Renal cortex interstitium (tissue), 11 donors: ENCODE measurements around the gene TSPAN31. TPM values are rescaled to one million over a fixed set of nuclear protein-coding genes. Genes with fewer than 3 reads are reported as not detected.

Experiments used
- DNase-seq, 11 donors: peaks; one replicate each; pipeline ENCODE4 v3.0.0-alpha.2; 2013; ENCODE audit warnings: low read depth in 9 of 11, low spot score in 4 of 11; ENCODE audit errors: extremely low read depth in 1 of 11
- polyA plus RNA-seq, 3 donors: library from polyadenylated mRNA; unstranded; fragments of 120-200 nt; gene quantifications; one replicate each; pipeline ENCODE4 v1.2.1, GENCODE V29; 2013; ENCODE audit not compliant: insufficient read length in 3 of 3

Gene TSPAN31
- polyA plus RNA-seq, 3 donors: 86.7 to 113 (median 99.9) TPM

DNA sequence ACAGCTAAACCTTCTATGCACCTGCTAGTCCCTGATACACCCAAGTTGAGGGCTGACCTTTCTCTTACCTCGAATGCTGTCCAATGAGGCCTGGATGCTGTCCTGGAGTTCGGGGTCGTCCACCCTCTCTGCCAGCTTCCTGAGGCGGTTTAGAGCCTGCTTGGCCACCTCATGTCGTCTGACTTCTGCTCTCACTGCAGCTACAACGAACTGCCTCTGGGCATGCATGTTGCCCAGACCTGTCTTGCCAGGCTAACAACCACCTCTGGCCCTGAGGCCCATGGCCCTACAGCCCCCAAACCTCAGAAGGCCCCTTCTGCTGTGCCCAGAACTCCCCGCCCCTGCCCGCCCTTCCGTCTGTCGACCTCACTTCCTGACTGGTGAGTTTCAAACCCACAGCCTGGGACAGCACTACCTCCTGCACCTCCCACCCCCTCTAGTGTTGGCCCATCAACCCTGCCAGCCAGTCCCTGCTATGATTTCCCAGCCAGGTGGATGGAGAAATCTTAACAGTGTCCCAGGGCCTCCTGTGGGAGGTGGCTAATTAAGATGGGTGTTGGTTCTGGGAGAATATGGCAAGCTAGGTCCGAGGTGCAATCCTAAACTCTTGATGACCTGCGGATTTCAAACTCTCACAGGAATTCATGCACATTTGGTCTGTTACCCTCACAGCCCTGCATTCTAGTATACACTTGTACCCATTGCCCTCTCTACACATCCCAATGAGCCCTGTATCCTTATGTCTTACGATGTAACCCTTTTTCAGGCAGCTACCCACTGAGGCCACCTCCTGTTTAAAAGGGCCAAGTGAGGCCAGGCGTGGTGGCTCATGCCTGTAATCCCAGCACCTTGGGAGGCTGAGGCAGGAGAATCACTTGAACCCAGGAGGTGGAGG, 2.7 kb upstream of the TSPAN31 start:
- DNase-seq: no peak

DNA sequence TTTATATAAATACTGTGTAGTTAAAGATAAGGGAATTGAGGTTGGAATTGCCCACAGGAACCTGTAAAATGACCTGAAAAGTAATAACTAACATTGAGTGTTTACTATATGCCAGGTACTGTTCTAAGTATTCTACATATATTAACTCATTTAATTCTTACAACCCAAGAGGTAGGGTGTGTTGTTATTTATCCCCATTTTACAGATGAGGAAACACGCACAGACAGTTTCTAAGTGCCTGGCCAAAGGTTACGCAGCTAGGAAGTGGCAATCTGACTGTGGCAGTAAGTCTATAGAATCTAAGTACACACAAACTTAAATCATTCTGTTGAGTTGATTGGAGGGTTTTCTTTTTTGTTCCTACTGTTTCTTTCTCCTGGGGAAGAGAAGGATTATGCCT, 1.1 kb upstream of the TSPAN31 start:
- no peak for DNase-seq

DNA sequence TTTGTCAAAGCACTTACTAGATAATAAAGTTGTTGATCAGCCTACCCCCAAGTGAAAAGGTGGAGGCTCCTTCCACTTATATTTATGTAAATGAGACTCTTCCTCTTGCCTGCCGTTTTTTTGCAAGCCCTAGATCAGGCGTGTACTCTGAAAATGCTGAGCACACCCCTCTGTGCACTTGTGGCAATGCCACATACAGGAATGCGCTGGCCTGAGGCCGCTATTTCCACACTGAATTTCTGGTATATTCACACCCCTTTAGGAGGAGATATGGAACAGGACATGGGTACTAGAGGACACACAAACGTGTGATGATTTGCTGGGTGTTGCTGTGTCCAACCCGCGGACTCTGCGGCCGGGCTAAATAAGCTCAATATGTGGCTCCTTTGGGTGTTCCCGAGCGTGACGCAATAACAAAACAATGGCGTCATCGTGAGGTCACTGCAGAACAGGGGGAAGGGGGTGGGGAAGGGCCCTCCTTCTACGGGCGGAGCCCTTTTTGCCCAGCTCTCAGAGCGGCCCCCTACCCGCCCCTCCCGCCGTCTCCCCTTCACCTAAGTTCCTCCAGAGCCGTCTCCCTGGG, 554 bp upstream of the TSPAN31 start:
- DNase-seq: peak in 5 of 11 donors; percentile 70 to 80 (median 78)

DNA sequence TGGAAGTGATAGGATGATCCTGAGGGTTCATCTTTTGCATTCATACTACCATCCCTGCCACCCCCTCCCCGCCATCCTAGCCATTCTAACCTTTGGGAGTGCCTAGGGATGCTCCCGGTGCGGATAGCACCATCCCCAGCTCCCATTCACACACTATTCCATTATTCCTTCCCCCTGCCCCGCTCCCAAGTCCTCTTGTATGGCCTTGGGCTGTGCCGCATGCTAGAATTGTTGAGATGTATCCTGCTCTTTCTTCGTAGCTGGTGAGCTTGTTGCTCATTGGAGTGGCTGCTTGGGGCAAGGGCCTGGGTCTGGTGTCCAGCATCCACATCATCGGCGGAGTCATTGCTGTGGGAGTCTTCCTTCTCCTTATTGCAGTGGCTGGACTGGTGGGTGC, 644 bp downstream of the TSPAN31 start:
- no peak for DNase-seq

DNA sequence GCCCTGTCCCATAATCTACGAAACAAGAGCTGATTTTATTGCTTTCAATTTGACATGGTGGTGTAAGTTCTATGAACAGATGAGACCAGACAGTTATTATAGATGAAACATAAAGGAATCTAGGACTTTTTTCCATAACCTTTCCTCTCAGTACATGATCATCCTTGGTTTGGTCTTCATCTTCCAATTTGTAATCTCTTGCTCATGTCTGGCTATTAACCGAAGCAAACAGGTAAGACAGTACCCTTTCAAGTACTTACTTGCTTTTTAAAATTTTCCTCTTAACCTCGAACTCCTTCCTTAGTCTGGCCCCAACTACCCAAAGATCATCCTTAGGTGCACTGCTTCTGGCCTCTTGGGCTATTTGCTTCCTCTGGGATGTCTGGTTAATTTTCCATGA, 1.2 kb downstream of the TSPAN31 start:
- DNase-seq: no peak

DNA sequence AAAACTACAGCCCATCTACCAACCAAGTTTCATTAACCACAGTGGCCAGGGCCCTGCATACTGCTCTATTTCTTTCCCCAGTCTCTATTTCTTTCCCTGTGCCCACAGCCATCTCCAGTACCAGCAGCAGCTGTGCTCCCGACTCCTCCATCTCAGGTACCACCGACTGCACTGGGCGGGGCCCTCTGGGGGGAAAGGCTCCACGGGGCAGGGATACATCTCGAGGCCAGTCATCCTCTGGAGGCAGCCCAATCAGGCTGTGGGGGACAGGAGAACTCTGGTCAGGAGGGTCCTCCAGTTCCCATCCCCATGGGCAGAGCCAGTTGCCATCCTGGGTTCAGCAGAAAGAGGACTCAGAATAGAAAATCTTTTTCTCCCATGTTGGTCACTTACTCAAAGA, 4.2 kb downstream of the TSPAN31 start:
- DNase-seq: no peak

DNA sequence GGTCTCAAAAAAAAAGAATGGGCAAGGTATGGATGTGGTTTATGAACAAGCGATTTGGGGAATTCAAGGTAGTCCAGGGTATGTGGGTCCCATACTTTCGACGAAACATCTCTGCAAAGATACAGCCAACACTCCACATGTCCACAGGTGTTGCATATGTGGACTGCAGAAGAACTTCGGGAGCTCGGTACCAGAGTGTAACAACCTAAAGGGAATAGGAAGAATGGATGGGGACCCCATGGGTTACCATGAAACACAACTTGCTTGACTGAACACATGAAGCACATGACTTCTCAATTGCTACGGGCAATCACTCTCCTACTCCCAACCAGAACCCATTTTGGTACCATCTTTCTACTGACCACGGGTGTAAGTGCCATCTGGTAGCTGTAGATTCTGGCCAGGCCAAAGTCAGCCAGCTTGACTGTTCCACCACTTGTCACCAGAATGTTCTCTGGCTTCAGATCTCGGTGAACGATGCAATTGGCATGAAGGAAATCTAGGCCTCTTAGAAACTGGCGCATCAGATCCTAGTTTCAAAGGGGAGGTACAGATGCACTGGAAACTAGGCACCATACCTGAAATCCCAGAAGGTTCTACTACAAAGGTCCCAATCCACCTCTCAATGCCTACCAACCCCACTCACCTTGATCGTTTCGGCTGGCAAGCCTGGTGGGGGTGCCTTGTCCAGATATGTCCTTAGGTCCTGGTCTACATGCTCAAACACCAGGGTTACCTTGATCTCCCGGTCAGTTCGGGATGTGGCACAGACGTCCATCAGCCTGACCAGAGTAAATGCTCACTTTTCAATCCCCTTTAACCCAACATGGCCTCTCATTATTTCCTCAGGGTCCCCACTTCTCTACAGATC, 6.0 kb downstream of the TSPAN31 start:
- DNase-seq: no peak

DNA sequence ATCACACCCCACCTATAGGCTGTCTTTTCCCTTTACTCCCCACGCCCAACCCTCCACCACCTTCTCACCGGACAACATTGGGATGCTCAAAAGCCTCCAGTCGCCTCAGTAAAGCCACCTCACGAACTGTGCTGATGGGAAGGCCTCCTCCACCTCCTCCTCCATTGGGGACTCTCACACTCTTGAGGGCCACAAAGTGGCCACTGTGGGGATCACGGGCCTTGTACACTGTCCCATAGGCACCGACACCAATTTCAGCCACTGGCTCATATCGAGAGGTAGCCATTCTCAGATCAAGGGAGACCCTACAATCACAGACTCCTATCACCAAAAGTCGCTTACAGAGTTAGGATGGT, 6.6 kb downstream of the TSPAN31 start:
- no peak for DNase-seq

DNA sequence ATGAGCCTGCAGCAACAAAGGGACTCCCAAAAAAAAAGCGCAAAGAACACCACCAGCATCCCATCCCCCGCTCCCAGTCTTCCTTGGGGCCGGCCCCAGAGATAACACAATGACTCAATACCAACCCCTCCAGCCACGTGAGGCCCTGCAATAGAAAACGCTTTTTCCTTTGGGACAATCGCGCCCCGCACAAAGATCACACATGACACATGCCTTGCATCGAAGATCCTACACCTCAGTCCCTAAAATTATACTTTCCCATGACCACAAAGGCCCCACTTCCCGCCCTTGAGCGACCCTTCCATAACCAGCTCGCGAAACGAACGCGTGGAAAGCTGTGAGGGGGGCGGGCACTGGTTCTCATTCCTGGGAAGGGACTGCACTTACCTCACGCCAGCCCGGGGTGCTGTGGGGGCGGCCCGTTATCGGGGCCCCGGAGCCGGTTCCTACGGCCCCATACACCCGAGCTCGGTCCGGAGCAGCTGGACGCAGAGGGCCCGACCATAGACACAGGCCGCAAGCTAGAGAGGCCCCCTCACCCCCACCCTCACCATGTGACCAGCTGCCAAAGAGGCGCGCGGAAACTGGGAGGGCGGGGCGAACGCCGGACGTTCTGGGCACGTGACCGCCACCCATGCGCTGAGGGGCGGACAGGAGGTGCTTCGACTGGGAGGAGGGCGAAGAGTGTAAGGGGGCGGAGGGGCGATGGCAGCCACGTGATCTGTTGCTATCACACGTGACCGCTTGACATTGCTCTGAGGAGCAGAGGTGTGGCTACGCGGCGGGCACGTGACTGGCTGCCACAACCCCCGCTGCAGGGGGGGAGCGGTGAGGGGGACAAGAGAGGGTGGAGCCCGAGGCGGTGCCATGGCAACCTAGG, 7.2 kb downstream of the TSPAN31 start, which contains the start of gene CDK4:
Gene CDK4 (minus strand): TSS at position 523 of the 880 bp plus-strand sequence. CDS start 593 bp downstream, outside the sequence.
- DNase-seq: peak; percentile 93 to 99 (median 98)

DNA sequence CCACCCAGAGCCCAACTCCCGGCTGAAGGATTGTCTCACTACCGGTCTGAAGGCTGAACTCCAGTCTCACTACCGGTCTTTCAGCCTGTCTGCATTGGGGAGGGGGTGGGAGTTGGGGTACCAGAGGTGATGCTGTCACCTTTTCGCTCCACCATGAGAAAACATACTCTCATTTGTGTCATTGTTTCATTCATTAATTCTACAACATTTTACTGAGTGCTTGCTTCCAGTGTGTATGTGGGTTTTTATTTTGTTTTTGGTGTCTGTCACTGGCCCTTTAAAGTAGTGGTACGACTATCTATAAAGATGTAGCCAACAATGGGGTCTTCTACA, 7.8 kb downstream of the TSPAN31 start:
- DNase-seq: no peak

DNA sequence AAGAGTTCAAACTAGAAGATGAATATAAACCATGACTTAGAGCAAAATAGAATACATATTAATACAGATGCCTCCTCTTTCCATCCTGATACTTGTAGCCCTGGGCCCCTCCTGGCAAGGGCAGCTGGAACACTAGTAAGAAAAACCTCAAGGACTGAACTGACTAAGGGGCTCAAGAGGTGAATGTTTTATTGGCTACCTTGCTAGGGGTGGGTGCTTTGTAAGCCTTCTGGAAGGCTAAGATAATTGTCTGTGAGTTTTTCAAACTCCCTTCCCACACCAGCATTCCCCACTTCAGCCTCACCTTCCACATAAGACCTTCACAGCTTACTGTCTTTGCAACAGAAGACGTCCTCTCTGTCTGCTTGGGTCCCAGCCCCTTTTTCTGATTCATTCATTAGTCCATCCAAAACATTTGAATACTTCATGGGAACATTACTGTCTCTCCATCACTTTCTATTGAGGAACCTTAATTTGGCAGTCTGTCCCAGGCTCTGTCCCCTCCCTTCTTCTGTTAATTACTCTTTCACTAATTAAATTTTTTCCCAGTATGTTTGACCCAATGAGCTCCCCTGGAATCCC, 9.0 kb downstream of the TSPAN31 start:
- no peak for DNase-seq

DNA sequence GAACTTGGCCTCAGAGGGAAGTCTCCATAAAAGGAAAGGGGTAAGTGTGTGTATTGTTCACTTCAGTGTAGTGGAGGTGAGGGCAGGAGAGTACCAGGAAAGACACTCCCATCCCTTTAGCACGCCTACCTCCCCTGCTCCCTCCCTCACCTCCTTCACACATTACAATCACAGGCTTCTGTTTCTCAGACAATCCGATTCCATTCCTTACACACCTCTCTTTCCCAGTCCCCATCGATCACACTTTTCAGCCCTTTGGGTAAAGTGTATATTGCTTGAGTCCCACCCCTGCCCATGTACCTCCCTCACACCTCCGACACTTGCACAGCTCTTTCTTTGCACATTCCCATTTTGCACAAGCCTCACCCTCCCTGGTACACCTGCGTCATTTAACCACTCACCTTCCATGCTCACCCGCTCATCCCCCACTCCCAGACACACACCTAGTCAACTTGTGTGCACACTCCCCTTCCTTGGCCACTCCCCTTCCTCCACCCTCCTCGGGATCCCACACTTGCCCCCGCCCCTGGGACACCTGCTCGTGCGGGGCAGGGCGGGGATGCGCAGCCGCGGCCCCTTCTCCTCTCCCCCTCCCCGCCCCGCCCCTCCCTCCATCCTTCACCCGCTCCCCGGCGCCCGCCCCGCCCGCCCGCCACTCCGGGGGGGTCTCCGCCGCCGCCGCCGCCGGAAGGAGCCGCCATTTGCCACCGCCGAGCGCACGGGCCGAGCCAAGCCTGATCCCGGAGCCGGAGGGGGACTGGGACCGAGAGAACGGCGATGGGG, 9.8 kb downstream of the TSPAN31 start, which contains the start of gene MARCHF9:
Gene MARCHF9 (plus strand): TSS at position 693 of the 783 bp plus-strand sequence. CDS start 426 bp downstream, outside the sequence.
- DNase-seq: peak in 1 of 11 donors; percentile 70

DNA sequence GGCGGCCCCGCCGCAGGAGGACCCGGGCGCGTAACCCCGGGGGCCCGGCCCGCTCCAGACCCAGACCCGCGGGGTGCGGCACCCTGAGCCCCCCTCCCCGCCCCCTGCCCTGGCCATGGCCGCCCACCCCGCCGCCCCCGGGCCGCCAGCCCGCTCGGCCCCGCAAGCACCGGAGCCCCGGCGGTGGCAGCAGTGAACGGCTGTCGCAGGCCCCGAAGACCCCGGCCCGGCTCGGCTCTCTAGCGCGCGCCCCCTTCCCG, 10.3 kb downstream of the TSPAN31 start:
- no peak for DNase-seq

DNA sequence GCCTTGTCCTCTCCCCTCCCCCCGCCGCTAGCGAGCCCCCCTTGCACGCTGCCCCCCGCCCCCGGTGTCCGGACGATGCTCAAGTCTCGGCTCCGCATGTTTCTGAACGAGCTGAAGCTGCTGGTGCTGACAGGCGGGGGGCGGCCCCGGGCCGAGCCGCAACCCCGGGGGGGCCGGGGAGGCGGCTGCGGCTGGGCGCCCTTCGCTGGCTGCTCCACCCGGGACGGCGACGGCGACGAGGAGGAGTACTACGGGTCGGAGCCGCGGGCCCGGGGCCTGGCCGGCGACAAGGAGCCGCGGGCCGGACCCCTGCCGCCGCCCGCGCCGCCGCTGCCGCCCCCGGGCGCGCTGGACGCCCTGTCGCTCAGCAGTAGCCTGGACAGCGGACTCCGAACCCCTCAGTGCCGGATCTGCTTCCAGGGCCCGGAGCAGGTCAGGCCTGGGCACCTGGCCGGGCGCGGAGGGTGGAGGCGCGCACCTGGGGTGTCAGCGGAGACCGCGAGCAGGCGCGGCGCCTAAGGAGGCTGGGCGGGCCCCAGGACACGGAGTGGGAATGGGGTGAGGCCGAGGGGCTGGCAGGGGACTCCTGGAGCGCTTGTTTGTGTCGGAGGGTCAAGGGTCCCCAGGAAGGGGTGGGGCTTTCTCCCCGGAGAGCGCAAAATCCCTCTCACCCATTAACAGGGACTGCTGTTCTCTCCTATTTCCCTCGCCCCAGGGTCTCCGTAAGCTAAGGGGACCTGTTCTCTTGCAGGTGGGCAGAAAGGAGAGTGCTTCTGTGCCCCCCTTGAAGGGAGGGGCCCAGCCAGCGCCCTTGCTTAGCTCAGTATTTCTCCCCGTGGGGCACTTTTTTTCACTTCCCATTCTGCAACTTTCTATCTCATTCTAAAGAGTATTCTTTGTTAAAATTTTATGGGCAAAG, 10.9 kb downstream of the TSPAN31 start:
- no peak for DNase-seq

DNA sequence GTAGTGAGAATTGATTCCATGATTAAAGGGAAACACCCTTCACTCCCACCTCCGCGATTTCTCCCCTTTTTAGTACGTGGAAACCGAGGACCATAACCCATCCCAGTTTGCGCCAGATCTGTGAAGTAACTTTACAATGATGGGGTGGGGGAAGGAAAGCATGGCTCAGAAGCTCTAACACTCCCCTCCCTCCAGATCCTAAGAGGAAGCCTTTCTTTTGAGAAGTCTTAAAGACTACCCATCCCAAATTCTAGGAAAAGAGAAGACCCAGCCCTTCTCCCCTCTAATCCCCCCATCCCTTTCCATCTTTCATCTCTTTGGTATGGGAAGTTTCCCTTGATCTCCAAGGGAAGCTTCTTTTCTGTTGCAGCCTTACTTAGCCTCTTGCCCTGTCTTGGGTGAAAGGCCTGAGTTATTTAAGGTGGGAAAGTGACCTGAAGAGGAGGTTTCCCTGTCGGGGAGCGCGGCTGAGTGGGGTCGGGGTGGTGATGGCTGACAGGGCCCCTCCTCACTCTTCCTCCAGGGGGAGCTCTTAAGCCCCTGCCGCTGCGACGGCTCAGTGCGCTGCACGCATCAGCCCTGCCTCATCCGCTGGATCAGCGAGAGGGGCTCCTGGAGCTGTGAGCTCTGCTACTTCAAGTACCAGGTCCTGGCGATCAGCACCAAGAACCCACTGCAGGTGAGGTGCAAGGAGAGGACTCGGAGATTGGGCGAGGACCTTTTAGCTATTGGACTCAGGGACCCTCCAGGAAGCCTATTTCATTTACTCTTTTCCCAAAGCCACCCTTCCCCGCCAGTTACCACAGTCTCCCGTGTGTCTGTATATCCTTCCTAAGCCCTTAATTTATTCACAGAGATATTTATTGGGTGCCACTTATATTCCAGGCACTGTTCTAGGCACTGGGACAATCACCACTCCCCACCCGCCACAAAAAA, 11.8 kb downstream of the TSPAN31 start:
- no peak for DNase-seq

DNA sequence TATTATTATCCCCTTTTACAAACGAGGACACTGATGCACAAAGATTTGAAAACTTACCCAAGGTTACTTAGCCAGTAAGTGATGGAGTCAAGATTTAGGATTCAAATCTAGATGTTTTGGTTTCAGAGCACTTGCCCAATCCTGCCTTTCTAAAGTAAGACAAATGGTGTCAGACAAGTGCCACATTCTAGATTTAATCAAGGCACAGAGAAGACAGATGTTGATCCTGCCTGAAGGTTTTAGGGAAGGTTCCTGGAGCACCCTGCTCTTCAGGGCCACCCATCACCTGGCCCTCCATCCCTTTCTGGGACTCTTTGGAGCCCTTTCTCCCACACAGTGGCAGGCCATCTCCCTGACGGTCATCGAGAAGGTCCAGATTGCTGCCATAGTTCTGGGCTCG, 12.9 kb downstream of the TSPAN31 start:
- DNase-seq: no peak
